HL-60 (cell line): Measurements from ENCODE around the gene MAP2K2.
A peak's percentile ranks its signal among the peaks of the same experiment; 100 is the strongest.

Experiments
- DNase-seq, 2 experiments: peaks; one replicate each; pipeline ENCODE4 v3.0.0-alpha.2; 2010 to 2020; ENCODE audit warnings: low read depth in 1 of 2, low spot score in 1 of 2
- H3K27ac ChIP-seq: fragments of 250-450 bp; sonication (Bioruptor Pico); replicated peaks from 2 replicates; pipeline ENCODE4 v1.5.1; 2020; ENCODE audit warnings: mild to moderate bottlenecking, moderate library complexity
- H3K27me3 ChIP-seq: fragments of 250-450 bp; sonication (Bioruptor Pico); 2 replicates; pipeline ENCODE4 v1.5.1; 2021; ENCODE audit warnings: mild to moderate bottlenecking, moderate library complexity; ENCODE audit not compliant: insufficient read depth, poor library complexity, severe bottlenecking
- H3K4me3 ChIP-seq: replicated peaks from 2 replicates; pipeline ENCODE4 v1.5.1; 2011; ENCODE audit warnings: mild to moderate bottlenecking, control low read depth, low read length; ENCODE audit not compliant: insufficient read depth
- CTCF ChIP-seq: IDR thresholded peaks from one replicate; pipeline ENCODE4 v1.5.1; 2011; ENCODE audit warnings: low read length, control low read depth, inconsistent platforms; ENCODE audit not compliant: insufficient read depth
- GABPA ChIP-seq: IDR thresholded peaks from 2 replicates; pipeline ENCODE4 v1.6.1; 2012; ENCODE audit warnings: low read depth
- POLR2AphosphoS5 ChIP-seq: IDR thresholded peaks from 2 replicates; pipeline ENCODE4 v1.6.1; 2012; ENCODE audit warnings: low read depth
- REST ChIP-seq: IDR thresholded peaks from 2 replicates; pipeline ENCODE4 v1.6.1; 2012; ENCODE audit warnings: low read depth; ENCODE audit not compliant: insufficient replicate concordance
- SPI1 ChIP-seq: IDR thresholded peaks from 2 replicates; pipeline ENCODE4 v1.6.1; 2012; ENCODE audit warnings: low read depth, mild to moderate bottlenecking, borderline replicate concordance

Gene MAP2K2

GRCh38 chr19:4066682-4067395, 57.1 kb downstream of the MAP2K2 start, which contains the start of gene ZBTB7A:
ZBTB7A (minus strand) TSS chr19:4066899; CDS start chr19:4055232, 11,667 bp downstream.
- Histone ChIP-seq H3K4me3 (peak within 1 kb of the TSS; percentile 61), H3K27me3 (no peaks in the 10 kb centered on the region), H3K27ac (peak within 1 kb of the TSS; percentile 98)
- TF ChIP-seq REST, result no peak
- peak; percentile 21 for TF ChIP-seq POLR2AphosphoS5
- DNase-seq, result peak; percentile 76 to 86

GRCh38 chr19:4066176-4066606, 57.7 kb downstream of the MAP2K2 start:
- DNase-seq, result no peak
- Histone ChIP-seq H3K27me3 (no peaks in the 10 kb centered on the region), H3K4me3 (peak overlapping the region; percentile 61), H3K27ac (peak overlapping the region; percentile 98)
- TF ChIP-seq POLR2AphosphoS5 (0 out of 2 replicates have a peak, but pooled peaks have one; percentile 4), GABPA (no peak)

GRCh38 chr19:4065430-4066175, 58.3 kb downstream of the MAP2K2 start:
- TF ChIP-seq POLR2AphosphoS5, result peak; percentile 19; the same call in 1 of the 2 replicates
- TF ChIP-seq CTCF, result no peak
- H3K4me3 ChIP-seq, result peak overlapping the region; percentile 91
- H3K27me3 ChIP-seq, result no peaks in the 10 kb centered on the region
- DNase-seq, result peak; percentile 95
- no peak overlapping the region for H3K27ac ChIP-seq

GRCh38 chr19:4064496-4065260, 59.2 kb downstream of the MAP2K2 start:
- Histone ChIP-seq H3K27ac (peak overlapping the region; percentile 90), H3K4me3 (peak overlapping the region; percentile 91), H3K27me3 (no peaks in the 10 kb centered on the region)
- peak; percentile 44 to 86 for DNase-seq
- TF ChIP-seq CTCF, result no peak
- no peak for TF ChIP-seq POLR2AphosphoS5
- no peak for TF ChIP-seq REST
- no peak for TF ChIP-seq SPI1
- no peak for TF ChIP-seq GABPA
